ENCODE data around the gene KLC4.
"Not testable (repeated sequence)": the region's sequence is repeated elsewhere in the genome, so short reads cannot be mapped to it uniquely, and the experiment has no call there.

The KLC4 gene

DNA sequence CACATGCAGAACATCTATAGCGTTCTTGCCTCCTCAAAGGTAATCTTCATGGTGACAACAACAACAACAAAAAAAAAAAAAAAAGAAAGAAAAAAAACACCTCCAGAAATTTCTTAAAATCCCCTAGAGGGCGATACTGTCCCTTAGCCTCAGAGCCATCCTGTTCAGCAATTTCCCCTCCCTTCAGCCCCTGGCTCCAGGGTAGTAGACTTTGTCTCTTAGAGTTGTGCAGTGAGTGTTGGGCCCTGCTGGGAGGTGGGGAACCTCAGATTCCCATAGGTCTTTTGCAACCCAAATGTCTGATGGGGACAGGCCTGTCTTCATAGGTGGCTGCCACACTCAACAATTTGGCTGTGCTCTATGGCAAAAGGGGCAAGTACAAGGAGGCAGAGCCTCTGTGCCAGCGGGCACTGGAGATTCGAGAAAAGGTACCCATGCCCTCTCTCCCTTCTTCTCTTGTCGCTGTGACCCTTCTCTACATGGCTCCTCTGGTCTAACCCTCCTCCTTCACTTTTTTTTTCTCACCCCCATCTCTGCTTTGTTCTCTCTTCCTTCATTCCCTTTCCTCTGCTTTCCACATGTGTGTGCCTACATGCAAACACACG, 10.7 kb downstream of the KLC4 start:
- DNase-seq: peak; percentile 26 to 36

DNA sequence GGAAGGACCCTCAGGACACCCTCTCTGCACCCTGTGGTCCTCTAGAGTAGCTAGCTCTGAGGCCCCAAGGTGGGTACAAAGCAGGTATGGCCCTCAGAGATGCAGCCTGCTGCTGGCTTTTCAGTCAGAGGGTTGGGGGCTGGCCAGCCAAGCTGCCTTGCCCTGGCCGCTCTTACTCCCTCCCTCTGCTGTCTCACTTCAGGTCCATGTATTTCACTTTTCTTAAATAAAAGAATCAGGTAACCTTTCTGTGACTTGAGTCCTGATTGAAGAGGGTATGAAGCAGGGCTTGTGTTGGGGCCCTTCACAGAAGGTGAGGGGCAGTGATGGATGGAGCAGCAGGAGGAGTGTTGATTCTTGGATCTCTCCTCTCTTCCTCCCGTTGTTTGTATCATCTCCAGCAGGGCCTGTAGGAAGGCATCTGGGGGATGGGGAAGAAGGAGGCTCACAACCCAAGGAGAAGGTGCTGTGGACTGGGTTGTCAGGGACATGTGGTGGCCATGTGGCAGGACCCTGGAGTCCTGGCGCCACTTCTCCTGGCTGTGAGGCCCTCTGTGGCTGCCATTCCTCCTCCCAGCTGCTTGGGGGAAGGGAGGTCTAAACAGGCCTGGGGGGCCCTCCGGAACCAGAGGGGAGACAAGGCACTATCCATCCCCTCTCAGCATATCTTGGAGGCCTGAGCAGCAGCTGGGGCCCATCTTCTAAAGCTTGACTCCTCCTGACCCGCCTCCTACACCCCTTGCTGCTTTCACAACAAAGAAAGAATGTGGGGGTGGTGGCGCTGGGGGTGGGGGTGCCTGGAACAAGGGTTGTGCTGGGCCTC, 15.6 kb downstream of the KLC4 start:
- no peak for DNase-seq

DNA sequence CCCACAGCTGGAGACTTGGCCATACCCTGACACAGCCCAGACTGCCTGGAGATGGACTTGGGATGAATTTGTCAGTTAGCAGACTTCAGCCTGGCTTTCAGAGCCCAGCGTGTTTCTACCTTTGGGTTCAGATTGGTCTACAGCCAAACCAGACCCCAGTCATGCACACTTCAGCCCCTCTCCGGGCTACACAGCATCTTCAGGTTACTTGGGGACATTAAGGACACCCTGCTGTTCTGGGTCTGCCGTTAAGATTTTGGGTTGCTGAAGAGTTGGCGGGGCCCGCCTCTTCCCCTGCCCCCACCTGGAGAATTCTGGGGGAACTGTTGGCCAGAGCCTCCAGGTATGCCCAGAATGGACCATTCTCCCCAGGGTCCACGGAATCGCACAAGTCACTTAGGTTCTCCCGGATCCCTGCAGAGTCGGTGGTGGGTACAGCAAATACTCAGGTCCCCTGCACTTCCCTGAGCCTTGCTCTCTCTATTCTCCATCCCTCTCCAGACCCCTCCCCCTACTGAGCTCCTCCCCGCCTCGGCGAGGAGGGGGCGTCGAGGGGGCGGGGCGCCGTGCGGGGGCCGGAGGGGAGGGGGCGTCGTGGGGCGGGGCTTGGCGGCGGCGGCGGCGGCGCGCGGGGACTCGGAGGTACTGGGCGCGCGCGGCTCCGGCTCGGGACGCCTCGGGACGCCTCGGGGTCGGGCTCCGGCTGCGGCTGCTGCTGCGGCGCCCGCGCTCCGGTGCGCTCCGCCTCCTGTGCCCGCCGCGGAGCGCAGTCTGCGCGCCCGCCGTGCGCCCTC, 16.4 kb downstream of the KLC4 start, which contains the start of gene PTK7:
TSS of gene PTK7 (plus strand) at position 645 of the 794 bp plus-strand sequence. CDS start 175 bp downstream, outside the sequence.
- no peak for DNase-seq

DNA sequence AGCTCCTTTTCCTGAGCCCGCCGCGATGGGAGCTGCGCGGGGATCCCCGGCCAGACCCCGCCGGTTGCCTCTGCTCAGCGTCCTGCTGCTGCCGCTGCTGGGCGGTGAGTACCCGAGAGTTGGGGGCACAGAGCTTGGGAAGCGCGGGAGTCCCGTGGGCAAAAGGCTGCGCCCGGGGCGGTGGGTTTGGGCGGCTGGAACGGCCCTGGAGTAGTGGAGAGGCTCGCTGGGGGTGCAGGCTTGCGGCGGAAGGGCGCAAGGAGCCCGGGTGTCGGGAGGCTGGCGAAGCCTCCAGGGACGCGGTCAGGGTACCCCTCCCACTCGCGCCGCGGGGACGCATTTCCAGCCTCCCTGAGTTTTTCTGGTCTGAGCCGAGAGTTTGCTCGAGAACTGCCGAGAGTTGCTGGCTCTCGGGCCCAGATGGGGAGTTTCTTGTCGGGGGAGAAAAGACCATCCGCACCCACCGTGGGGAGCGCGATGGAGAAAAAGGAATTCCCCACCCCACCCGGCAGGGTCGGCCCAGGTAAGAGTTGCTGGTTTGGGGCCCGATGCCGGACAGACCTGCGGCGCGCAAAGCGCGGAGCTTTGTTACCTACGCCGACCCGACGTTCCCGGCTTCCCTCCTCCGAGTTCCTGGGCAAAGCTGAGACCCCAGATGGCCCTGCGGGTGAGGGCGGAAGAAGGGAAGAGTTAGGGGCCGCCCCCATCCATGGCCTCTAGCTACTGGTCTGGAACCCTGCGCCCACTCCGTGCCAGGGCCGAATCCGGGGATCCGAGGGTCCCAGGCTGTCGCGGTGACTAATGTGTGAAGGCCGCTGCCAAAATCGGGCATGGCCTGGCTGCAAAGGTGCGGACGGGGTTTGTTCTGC, 17.3 kb downstream of the KLC4 start:
- DNase-seq: no peak

DNA sequence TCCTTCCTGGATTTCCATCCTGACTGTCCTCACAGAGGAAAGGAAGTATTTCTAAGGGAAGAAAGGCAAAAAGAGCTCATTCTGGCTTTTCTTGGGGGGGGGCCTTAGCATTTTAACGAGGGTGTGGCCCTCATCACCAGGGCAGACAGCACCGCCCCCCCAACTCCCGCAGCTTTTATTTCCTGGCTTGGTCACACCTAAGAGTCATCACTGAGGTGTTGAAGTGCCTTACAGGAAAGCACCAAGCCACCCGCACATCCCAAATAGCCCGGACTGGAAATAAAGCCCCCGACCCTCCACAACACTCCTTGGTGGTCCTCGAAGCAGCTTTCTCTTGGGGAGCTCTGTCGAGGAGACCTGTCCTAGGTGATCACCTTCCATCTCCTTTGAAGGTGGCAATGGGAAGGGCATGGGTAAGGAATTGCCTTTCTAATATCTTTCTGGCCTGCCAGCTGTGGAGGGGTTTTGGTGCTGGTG, 17.9 kb downstream of the KLC4 start:
- DNase-seq: no peak

DNA sequence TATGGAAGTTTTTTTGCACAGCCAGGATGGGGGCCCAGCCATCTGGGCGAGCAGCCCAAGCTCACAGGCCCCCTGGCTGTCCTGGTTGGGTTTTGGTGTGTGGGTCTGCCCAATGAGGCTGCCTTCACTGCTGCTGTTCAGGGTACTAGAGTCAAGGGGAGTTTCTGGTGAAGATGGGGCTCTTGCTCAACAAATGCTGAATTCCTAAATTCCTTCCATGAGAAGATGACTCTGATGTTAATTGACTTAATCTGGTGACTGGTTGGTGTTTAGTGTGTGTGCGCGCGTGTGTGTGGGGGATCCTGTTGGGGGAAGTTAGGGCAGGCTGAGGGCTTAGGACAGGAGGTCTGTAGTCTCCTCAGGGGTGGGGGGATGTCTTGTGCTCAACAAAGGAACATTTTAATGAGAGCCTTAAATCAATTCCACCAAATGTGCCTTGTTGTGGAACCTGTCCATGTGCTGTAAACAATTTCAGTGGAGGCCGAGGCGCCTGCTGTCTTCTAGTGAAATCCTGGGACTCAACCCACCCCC, 18.6 kb downstream of the KLC4 start:
- DNase-seq: no peak

DNA sequence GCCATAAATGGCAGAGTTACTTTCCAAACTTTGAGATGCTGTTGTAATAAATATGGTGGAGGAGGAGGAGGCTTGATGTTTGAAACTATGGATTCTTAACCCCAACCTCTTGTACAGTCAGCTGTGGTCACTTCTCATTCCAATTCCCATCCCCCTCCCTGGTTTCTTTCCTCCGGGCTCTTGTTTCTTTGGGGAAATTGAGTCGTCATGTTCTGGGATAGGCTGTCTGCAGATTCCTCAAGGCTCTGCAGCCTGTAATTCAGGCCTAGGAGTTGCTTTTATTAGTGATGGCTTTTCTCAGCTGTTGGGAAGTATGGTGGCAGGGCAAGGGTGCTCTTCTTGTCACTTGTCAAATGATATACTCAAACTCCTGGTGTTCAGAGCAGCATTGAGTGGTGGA, 19.3 kb downstream of the KLC4 start:
- no peak for DNase-seq

DNA sequence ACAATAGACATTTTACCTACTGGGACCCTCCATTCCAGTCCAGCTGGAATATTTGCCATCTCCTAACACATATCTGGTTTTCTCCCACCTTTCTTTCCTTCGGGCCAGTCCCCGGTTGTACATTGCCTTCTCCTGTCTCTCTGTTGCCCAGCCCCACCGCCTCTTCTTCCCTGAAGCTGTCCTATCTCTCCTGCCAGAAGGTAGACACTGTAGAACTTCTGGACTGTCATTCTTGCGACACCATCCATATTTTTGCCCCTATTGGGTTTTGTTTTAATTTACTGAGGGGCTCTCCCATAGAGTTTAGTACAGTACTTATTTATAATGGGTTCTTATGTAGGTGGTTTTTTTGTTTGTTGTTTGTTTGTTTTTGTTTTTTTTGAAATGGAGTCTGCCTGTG, 21.6 kb downstream of the KLC4 start:
- no peak for DNase-seq

DNA sequence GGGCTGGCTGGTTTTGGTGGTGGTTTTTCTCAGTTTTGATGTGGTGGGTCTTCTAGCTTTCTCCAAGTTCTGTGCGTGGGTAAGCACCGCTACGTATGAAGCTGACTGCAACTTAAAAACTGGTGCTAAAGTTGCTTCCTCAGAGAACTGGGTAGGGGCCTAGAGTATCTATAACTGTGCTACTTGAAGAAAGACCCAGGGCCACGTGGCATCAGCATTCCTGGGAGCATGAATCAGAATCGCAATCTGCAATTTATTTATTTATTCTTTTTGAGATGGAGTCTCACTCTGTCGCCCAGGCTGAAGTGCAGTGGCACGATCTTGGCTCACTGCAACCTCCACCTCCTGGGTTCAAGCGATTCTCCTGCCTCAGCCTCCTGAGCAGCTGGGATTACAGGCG, 22.5 kb downstream of the KLC4 start:
- not testable (repeated sequence) for DNase-seq

DNA sequence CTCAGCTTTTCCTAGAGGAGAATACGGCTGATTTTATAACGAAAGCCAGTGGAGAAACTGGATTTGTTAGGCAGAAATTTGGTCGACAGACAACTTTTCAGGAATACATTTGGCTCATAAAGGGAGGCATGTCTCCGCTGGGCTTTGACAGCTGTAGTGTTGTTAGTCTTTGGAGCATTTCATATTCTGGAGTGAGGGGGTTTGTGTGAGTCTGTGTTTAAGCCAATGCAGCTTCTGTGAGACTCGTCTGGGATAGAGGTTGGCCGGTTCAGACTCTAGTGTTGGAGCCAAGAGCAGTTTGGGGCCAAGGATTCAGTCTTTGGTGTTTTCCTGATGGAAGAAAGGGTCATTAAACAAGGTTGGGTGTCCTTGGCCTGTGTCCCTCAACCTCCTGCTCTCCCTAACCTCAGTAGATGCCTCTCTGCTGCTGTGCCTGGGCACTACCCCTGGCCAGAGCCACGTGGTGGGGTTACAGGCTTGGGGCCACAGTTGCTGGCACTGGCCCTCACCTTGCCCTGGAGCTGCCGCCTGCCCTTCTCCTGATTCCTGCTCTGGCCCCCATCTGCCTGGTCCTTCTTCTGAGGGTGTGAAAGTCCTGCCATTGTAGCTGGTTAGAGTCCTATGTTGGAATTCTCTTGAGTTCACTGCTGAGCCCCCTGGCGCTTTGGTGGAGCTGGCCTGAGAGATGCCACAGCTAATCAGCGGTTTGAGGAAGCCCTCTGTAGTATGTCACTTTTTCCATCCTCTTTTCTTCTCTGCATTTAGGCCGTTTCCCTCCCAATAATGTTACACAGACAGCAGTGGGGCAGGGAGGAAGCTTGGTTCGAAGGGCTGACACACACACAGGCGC, 23.6 kb downstream of the KLC4 start:
- no peak for DNase-seq

DNA sequence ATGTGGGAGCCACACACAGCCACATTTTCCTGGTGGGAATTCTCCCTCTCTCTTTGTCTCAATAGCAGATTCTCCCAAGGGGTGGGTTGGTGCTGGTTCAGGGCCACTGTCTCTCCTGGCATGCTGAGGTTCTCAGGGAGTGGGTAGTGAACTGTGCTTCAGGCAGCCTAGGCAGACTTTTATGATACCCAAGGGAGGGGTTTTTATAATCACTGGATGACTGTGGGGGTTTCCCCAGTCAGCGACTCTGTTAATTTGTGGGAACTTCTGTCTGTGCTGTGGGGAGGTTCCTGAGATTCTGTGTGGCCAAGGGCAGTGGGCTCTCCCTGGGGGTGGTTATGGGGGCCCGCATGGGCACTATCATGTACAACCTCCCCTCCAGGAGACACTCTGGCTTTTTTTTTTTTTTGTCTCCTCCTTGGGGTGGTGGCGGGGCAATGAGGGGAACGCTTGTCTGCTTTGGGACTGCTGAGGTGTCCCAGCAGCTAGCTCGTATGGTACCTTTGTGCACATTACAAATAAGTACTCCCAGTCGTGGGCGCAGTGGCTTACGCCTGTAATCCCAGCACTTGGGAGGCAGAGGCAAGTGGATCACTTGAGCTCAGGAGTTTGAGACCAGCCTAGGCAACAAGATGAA, 26.7 kb downstream of the KLC4 start:
- no peak for DNase-seq

DNA sequence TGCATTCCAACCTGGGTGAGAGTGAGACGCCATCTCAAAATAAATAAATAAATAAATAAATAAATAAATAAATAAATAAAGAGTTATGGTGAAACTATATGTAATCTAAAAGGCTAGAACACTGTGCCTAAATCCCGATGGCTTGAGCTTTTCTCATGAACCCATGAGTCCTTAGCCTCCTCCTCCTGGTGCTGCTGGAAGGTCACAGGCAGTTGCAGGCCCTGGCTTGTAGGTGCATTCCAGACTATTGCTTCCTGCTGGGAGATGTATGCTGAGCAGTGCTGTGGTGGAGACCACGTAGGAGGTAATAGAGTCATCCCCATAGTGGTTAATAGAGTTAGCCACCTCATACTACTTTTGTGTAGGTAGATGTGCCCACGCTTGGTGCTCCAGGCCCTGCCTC, 29.2 kb downstream of the KLC4 start:
- DNase-seq: no peak

DNA sequence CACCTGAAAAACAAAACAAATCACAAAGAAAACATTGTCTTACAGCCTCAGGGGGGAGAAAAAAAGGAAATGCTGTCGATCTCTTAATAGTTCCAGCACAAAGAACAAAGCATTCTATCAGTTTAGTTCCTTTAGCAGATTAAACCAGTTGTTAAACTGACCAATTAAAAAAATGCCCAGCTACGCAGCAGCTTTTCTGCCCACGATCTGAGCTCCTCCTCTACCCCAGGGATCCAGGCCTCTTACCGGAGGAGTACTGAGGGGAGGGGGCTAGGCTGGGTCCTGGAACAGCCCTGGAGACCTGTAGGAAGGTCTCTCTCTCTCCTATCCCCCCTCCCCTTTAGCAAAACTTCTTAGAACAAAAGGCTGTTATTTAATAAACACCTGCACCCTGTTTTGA, 30.0 kb downstream of the KLC4 start:
- DNase-seq: no peak

DNA sequence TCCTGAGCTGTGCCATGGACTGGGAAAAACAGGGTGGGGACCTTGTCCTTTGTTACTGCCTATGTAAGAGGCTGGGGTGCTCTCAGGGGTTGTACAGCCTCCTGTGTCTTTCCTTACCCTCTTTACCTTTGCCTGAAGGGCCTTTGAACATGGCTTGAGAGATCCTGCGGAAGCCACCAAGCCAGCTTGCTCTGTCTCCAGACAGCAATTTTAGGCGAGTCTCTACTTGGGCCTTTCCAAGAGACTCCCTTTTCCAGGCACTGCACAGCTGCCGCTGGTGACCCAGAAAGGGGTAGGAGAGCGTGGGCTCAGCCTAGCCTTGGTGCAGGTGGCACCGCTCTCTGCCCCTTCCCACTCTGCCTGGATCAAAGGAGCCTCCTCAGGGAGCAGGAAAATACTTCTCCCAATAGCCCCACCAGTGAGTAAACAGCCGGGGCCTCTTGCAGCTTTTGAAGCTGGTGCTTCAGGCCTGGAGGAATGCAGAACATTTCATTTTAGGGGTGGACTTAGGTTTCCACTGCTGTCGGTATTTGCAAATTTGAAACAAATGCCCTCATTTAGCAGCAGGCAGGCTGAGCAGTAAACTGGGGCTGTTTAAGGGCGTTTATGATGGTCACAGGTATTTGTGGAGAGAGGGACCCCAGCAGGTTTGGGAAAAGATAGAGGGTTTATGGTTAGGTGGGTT, 30.6 kb downstream of the KLC4 start:
- no peak for DNase-seq

DNA sequence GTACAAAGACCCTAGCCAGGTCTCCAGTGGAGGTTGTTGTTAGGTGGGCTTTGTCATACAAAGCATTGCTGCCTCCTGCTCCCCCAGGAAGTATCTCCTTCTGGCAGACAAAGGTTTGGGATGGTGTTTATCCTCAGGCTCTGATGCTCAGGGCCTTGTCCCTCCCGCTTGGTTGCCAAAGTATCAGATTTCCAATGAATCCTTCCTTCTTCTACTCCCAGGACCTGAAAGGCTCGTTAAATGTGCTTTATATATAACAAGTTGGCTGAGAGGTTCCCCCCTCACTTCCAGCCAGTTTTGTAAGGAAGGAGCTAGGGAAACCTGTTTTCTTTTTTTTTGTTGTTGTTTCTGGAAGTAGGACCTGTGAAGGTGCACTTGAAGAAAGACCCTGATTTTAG, 31.1 kb downstream of the KLC4 start:
- DNase-seq: no peak

DNA sequence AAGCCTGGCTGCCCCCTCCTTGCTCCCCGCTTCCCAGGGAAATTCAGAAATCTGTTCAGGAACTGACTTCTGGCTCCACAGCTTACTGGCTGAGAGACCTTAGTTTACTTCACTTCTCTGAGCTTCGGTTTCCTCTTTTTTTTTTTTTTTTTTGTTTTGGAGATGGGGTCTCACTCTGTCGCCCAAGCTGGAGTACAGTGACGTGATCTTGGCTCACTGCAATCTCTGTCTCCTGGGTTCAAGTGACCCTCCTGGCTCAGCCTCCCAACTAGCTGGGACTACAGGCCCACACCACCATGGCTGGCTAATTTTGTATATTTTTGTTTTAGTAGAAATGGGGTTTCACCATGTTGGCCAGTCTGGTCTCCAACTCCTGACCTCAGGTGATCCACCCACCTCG, 31.6 kb downstream of the KLC4 start:
- DNase-seq: no peak

DNA sequence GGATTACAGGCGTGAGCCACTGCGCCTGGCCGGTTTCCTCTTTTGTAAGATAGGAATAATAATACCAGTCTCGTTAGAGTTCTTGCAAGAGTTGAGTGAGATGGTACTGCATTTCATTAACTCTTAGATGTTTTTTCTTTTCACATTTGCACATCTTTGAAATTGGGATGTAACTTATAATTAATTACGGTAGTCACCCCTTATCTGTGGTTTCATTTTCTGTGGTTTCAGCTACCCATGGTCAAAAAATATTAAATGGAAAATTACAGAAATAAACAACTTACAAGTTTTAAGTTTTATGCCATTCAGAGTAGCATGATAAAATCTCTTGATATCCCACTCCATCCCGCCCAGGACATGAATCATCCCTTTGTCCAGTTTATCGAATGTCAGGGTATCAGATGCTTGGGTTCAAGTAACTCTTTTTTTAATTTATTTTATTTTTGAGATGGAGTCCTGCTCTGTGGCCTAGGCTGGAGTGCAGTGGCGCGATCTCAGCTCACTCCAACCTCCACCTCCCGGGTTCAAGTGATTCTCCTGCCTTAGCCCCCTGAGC, 32.1 kb downstream of the KLC4 start:
- DNase-seq: no peak

DNA sequence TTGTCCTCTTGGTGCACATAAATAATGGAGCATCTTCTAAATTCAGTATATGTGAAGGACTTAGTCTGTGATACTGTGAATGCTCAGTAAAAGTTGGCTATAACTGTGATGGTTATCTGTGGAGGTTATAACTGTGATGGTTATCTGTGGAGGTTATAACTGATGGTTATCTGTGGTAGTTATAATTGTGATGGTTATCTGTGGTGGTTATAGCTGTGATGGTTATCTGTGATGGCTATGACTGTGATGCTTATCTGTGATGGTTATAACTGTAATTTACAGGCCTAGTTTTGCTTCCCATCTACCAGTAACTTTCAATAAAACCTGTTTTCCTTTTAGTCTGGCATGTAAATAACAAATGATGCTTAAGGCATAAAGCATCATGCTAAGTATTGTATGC, 33.2 kb downstream of the KLC4 start:
- no peak for DNase-seq

DNA sequence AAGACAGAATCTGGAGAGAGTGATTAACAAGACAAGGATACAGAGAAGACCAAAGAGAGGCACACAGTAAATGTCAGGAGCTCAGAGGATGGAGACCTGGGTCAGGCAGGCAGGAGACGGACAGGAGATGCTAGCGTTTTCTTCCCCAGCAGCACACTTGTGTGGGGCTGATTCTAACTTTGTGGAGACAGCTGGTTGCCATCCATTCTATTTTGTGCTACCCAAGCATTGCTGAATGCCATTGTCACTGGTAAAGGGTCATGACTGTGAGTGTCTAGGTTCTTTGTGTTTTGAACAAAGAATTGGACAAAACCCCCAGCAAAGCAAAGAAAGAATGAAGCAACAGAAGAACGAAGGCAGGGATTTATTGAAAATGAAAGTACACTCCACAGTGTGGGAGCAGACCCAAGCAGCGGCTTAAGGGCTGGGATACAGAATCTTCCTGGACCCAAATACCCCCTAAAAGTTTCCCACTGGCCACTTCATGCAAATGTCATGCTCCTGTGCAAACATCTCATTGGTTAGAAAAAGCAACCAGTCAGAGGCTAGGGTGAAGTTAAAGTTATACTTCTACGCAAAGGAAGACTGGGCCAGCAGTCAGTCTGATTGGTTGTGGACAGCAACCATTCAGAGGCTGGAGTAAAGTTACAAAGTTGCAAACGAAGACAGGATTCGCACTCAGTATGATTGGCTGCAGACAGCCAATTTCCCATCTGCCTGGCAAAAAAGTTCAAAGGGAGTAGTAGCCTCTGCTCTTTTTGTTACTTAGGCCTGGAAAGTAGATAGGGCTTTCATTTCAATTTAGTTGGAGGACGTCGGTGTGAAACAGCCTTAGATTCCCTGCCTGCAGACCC, 34.2 kb downstream of the KLC4 start:
- no peak for DNase-seq
